SKM-1 (cell line): Measurements from ENCODE around the gene TOX3.

Experiments used
- DNase-seq: peaks from one replicate; lab custom pipeline; 2025; ENCODE audit not compliant: unreplicated experiment; lab: John Stamatoyannopoulos, UW

TOX3 gene

DNA sequence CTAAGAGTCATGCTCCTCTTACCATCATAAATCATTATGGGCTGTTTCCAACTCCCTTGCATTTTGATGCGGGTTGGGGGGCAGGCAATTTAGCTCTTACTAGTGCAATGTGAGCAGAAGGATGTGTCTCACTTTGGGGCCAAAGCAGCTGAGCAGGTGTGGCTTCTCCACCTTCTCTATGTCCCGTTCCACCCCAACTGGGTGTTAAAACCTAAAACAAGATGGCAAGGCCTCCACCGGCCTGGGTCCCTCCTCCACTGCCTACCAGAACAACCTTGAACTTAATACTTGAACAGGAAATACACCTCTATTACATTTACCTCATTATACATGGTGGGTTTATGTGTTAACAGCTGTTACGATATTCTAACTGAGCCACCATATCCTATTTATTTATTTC, 52.8 kb downstream of the TOX3 start:
- DNase-seq, result no peak

DNA sequence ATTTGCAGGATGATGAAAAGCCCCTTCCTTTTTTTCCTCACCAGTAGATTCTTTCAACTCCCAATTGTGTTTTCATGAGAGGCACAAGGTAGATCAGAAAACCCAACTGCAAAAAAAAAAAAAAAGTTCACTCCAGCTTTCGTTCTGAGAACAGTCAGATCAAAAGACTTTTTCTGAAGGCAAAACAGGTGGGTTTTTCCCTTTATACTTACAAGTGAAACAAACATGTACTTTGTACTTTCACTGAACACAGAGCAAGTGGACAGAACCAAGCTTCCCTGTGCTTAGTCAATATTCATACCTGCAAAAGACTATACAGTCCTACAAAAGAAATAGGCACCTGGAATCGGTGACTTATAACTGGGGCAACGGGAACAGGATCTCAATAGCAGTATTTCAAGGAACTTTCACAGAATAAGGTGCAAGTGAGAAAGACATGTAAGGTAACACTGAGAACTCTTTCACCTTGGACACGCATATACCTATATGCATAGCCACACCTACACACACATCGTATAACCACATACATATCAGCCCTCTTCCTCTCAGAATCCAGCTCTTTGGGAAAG, 54.1 kb downstream of the TOX3 start:
- DNase-seq, result no peak

DNA sequence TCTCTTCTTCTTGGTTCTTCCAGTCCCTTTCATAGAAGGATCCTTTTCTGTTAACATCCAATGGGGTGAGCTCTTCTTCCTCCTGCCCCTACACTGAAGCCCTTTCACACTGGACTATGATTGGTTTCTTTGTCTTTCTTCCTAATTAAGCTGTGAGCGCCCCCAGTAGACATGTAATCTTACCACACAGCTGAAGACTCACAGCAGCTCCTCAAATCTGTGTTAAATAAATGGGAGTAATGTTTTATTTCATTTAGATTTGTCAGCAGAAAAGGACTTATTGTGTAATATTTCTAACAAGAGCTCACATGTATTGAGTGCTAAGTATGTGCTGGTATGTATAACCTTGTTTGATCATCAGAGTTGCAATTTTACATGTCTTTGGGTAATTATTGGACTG, 55.7 kb downstream of the TOX3 start:
- no peak for DNase-seq

DNA sequence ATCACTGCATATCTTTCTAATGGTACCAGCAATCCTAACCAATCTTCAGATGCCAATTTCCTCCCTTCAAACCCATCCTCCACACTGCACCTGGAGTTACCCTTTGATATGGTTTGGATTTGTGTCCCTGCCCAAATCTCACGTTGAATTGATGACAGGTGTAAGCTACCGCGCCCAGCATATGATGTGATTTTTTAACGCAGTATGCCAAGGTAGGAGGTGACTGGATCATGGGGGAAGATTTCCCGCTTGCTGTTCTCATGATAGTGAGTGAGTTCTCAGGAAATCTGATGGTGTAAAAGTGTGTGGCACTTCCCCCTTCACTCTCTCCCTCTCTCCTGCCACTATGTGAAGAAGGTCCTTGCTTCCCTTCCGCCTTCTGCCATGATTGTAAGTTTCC, 57.0 kb downstream of the TOX3 start:
- no peak for DNase-seq

DNA sequence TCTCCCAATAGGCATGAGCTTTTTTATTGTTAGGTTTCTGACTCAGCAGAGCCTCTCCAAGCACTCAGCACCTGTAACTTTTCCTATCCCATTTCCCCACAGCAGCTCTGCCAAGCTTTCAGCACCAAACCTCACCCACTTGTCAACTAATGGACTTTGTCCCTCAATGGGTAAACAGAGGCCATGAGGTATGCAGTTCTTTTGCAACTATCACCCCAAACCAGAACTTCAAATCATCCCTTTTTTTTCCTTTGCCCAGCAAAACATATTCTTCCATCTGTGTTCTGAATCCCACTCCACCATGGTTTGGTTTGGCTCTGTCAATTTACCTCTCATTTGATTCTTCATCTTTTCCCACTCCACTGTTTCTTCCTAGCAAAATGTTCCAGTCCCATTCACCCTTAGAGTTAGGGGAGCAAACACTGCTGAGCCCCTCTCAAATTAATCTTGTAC, 58.1 kb downstream of the TOX3 start:
- DNase-seq, result no peak

DNA sequence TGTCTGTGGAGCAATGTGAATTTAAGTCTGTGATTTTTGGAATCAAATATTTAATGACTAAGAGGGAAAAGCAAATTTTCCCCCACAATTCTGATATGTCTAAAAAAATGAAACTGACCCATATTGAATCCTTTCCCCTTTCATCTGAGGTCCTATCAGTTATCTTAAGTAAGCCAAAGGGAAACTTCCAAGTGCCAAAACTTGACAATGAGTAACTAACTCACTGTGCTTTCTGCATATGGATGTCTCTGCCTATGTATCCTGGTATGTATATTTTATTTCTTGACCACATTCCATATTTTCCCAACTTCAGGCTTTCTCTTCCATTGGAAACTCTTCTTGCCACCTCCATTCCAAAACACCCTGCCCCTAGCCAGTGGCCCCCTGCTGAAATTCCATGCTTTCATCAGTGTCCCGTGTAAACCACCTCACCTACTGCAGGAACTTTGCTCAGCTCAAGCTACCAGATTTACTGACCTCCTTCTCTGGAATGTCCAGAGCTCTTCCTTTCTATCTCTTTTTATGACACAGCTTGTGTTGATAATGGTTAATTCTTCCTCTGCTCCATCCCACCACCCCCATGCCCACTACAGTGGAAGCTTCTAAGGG, 59.0 kb downstream of the TOX3 start:
- no peak for DNase-seq

DNA sequence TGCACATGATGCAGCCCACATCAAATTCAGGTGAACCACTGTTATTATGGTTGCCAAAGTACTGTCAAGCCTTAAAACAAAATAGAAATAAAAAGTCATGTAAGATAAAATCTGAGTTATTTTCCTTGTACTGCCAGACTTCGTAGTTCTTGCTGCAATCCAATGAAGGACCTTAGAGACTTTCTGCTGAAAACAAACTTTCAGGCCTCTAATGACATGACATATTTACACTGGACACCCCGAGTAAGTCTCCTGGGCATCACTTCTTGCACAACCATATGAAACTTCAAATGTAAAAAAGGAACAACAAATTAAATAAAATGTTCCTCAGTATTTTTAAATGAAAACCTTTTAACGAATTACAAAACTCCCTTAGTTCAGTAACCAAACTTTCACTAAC, 66.7 kb downstream of the TOX3 start:
- DNase-seq, result no peak

DNA sequence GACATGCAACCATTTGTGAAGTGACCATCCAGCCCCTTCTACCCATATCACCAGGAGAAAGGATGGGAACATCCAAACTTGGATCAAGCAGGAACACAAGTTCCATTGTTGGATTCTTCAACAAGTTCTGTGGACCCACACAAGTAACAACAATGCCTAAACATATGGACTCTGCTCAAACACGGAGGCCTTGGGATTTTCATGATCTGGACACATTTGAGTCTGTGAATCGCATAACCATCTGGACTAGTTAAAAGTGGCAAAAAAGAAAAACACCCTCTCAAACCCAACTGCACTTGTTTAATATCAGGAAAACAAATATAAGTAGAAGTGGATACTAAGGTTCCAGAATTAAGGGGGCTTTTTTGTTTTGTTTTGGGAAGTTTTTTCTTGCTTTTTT, 70.8 kb downstream of the TOX3 start:
- DNase-seq, result no peak

DNA sequence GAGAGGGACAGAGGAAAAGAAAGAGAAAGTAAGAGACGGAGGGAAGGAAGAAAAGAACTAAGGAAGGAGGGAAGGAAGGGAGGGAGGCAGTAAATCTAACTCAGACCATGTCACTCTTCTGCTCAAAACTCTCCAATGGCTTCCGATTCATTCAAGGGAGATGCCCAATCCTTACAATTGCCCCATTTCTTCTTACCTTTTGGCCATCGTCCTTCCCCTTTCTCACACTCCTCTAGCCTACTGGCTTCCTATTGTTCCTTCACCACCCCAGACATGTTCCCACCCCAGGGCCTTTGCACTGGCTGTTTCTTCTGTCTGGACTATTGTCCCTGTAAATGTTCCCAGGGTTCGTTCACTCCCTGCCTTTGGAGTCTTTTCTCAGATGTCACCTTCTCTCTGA, 72.3 kb downstream of the TOX3 start:
- no peak for DNase-seq

DNA sequence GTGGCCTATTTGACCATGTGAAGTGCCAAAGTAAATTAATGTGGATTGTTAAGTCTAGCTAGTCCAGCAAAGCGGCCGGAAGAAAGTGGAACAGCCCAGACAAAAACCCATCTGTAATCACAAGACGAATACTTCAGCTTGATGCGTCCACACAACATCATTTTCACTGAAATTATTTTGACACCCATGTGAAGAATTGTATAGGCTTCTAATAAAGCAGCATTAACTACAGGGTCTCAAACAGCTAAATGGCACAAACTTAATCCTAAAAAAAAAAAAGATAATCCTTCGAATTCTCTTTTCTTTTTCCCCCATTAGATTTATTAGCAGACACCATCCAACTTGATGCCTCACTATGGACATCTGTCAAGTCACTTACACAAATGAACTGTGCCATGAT, 73.8 kb downstream of the TOX3 start:
- no peak for DNase-seq

DNA sequence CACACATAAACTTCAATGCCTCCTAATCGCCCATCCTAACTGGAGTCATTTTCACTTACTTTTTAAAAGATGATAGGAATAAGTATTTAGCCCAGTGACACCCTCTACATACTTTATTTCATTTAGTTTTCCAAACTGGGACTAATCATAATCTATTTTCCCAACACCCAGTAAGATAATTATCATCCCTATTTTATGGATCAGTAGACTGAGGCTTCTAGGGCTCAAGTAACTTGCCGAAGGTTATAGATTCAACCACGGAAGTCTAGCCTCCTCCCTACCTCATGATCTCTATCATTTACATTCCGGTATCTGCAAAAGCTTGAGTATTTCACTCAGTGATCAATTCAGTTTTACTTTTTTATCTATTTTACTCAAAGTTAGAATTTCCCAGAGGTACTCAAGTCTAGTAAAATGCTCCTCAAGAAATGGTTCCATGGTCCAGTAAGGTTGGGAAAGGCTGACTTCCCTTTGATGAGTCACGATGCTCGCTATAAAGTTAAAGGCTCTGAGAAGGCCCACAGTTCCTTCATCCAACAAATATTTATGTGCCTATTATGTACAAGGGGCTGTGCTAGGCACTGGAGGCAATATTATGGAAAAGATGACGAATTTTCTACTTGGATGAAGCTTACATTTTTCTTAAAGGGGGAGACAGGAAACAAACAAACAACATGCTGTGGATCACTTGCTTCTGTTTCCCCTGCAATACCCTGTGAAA, 75.1 kb downstream of the TOX3 start:
- no peak for DNase-seq

DNA sequence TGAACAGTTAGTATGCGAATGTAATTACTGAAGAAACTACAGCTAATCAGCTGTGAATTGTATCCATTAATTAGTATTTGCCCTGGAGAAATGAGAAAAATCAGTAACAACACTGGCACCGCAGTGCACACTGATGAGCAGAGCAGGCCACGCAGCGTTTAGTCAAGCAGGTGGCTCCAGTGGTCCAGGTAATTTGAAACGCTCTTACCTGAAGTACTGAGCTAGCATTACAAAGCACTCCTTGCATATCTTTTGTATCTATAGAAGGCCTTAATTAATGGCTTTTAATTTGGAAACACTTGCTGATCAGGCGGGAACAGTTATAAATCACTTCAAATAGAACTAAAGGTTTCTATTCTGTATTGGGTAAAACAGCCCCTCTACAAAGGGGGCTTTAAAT, 76.4 kb downstream of the TOX3 start:
- no peak for DNase-seq

DNA sequence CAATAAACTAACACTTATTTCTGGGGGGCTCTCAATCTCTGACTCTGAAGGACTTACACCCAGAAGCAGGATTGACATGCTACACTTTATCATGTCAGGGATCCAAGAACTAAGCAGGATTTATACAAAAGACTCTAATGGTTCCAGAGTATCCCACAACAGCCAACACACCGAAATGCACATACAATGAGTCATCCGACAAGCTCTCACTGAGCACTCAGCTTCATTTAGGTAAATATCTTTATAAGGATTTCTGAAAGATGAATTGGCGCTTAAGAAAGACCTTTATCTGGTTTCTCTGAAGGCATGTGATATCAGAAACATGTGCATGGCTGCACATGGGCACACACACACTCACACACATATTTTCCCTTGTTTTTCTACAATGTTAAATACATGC, 77.2 kb downstream of the TOX3 start:
- no peak for DNase-seq

DNA sequence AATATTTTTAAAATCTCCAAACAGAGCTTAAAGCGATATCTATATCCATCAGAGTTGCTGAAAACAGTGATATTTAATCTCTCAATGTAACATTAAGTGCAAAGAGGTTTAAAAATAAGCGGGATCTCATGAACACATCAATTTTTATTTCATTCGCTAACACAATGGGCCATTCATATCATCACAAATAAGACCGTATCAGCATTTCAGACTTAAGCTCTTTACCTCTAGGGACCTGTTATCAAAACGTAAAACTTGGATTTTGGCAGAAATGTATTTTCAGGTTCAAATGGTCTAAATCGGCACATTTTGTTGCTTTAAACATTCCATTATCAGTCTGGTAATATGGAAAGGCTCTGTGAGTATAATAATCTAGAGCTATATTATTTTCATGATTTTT, 77.9 kb downstream of the TOX3 start:
- no peak for DNase-seq

DNA sequence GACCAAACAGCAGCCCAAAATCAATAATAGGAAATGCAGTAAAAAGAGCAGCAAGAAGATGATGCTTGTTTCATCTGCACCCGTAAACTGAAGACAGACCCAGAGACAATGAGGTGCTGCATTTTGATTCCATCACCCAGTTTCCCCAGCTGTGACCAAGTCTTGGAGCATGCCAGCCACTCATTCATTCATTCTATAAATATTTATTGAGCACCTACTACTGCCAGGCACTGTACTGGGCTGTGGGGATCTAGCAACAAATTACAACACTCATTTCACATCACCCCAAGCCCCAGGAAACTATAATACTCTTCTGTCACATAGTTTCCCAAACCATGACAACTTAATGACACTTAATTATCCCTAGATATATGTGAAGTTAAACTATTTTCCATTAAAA, 79.2 kb downstream of the TOX3 start:
- DNase-seq, result no peak

DNA sequence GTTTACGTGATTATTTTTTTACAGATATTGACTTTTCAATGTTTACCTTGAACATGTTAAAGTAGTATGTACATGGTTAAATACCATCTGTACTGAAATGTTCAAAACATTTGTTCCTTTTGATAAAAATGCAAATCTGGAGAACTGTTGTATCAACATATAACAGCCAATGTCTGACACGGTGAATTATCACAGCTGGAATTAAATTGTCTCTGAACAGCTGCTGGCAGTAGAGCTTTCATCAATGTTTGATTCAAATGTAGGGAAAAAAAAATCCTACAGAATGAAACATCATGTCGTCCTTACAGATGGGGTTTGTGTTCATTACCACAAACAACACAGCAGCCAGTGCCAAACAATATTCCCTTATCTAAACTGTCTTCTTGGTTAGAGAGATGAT, 79.9 kb downstream of the TOX3 start:
- no peak for DNase-seq

DNA sequence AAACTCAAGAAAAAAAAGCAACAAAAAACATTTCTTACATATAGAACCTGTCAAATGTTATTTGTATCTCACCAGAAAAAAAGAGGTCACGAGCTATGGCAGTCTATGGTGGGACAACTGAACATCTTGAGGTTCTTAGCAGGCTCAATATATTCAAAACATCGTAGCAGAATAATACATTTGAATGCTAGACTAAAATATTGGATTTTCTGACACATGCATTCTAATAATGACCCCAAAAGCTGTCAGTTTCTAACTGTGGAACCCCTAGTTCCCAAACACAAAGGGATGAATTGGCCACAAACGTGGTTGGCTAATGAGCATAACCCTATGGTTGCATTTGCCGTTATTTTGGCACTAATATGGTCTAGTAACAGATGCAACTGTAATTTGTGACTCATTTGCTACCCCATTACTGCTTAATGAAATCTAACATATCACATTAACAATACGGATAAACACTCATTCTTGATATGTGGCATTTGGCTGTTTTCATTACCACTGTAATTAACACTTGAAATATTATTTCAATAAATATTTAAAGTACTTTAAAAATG, 81.2 kb downstream of the TOX3 start:
- no peak for DNase-seq

DNA sequence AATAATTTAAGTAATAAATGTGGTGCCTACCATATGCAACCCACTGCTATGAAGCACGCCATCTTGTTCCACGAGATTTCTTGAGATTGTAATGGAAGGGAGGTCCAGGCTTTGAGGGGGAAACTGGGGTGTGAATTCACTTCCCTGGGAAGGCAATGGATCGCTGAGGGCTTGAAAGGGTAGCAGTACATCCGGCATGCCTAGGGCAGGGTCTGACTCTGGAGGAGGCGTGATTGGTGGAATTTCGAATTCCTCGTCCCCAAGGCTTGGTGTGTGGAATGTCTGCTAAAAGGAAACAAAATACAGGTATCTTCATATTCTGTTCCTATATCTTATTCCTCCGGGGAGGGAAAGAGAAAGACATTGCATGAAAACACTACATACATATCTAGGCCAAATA, 83.0 kb downstream of the TOX3 start:
- DNase-seq, result no peak

DNA sequence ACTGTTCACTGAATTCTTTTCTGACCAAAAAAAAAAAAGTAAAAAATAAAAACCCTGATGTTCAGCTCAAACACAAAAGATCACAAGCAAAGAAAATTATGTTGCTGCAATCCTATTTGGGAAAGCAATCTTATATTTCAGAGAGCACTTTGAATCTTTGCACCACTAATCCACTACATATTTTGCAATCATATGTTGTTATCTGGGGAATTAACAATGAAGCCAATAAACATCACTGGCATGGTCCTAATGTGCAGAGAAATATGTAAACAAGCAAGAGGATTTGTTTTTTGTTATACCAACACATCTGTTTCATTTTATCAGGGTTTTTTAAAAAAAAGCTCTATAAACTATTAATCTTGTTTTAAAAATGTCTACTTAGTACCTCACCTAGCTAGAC, 84.1 kb downstream of the TOX3 start:
- DNase-seq, result no peak

DNA sequence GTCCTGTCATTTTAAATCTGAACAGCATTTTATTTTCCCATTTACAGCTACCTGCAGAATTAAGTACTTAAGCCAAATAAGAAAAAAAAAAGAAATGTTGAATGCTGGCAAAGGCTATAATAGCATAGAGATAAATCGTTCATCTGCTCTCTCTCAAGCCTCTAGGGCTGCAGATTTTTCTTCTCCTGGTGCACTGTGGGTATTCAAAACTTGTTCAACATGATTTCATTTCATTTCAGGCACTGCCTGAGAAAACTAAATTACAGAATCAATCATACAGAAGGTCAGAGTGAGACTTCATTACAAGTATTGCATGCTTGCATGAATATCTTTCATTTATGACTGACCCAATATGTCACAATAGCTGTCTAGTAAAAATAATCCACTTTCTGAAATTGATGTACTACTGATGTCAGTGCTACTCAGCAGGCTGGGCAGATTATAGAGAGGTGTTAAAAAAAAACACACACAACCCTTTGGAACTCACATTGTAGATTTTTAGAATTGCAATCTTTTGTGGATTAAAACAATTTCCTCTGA, 86.2 kb downstream of the TOX3 start:
- DNase-seq, result no peak

DNA sequence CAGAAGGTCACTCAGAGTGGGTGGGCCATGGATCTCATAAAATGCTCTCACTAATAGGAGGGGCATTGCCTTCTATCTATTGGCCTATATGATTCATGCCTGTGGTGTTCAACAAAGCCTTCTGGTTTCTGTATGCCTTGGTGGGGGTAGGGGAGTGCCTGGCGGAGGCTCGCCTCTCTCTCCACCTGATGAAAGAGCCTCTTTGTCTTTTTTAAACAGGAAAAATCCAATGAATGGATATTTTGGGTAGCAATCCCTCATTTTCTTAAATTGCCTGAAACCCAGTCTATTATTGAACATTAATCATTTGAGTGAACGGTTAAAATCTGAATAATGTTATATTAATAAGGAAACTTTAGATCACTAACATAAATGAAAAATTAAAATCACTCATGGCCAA, 90.6 kb downstream of the TOX3 start:
- no peak for DNase-seq
